PC-9 (cell line): Measurements from ENCODE around the gene ZNF81.

Experiments used
- CTCF ChIP-seq: fragments of 200-600 bp; sonication (generic); conservative IDR thresholded peaks from 2 replicates; pipeline ENCODE4 v1.6.1; 2017; ENCODE audit warnings: mixed run types, antibody characterized with exemption, mild to moderate bottlenecking, moderate library complexity
- EZH2 ChIP-seq: fragments of 200-600 bp; sonication (generic); IDR thresholded peaks from 2 replicates; pipeline ENCODE4 v1.8.0; 2017; ENCODE audit warnings: antibody characterized with exemption, low read depth

DNA sequence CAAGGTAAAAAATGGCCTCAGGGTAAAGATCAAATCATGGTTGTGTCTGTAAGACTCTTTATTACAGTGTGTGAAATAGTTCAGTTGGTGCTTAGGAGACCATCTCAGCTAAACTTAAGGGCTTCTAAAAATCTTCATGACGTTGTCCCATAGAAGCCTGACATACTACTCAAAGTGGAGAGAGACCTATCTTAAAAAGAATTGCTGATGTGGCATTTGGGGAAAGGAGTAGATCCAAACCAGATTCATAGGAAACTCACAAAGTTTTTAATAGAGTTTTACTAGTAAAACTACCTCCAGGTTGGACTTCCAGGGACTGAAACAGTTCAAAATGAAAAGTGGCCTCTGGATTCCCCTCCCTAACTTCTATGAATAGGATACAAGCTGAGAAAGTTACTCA is 81.6 kb downstream of the ZNF81 start:
- TF ChIP-seq CTCF (no peak), EZH2 (no peak)
